ENCODE results near the gene ABCA13.
"Not testable (repeated sequence)": the region's sequence is repeated elsewhere in the genome, so short reads cannot be mapped to it uniquely, and the experiment has no call there.

ABCA13 gene

DNA sequence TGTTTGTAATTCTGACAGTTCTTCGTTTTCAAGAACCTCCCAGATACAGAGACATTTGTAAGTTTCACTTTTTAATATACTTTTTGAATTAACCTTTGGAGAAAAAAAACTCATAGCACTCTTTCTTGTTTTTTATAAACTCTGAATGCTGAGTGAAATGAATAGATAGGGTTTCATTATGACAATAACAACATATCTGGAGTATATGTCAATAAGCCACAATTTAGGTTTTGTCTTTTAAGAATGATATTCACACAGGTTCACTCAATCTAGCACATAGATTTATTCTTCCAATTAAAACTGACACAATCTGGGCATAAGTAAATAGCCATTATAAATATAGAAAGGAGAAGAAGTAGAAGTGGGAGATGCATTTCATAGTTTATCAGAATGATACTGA, 21.7 kb downstream of the ABCA13 start:
- H3K27me3 ChIP-seq (ENCODE audit: insufficient read depth, poor library complexity, severe bottlenecking): no peaks in the 10 kb centered on the region
- TF ChIP-seq, protein P1, sequence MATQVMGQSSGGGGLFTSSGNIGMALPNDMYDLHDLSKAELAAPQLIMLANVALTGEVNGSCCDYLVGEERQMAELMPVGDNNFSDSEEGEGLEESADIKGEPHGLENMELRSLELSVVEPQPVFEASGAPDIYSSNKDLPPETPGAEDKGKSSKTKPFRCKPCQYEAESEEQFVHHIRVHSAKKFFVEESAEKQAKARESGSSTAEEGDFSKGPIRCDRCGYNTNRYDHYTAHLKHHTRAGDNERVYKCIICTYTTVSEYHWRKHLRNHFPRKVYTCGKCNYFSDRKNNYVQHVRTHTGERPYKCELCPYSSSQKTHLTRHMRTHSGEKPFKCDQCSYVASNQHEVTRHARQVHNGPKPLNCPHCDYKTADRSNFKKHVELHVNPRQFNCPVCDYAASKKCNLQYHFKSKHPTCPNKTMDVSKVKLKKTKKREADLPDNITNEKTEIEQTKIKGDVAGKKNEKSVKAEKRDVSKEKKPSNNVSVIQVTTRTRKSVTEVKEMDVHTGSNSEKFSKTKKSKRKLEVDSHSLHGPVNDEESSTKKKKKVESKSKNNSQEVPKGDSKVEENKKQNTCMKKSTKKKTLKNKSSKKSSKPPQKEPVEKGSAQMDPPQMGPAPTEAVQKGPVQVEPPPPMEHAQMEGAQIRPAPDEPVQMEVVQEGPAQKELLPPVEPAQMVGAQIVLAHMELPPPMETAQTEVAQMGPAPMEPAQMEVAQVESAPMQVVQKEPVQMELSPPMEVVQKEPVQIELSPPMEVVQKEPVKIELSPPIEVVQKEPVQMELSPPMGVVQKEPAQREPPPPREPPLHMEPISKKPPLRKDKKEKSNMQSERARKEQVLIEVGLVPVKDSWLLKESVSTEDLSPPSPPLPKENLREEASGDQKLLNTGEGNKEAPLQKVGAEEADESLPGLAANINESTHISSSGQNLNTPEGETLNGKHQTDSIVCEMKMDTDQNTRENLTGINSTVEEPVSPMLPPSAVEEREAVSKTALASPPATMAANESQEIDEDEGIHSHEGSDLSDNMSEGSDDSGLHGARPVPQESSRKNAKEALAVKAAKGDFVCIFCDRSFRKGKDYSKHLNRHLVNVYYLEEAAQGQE (IDR thresholded peaks at IDR 0.05; ENCODE audit: insufficient replicate concordance, low read depth): no peak
- H3K27ac ChIP-seq (replicated peaks): no peak overlapping the region
- H3K4me3 ChIP-seq (replicated peaks; ENCODE audit: insufficient read depth, low read length): no peak overlapping the region
- DNase-seq (ENCODE audit: low read depth in 1 of 2, low spot score in 1 of 2): no peak

DNA sequence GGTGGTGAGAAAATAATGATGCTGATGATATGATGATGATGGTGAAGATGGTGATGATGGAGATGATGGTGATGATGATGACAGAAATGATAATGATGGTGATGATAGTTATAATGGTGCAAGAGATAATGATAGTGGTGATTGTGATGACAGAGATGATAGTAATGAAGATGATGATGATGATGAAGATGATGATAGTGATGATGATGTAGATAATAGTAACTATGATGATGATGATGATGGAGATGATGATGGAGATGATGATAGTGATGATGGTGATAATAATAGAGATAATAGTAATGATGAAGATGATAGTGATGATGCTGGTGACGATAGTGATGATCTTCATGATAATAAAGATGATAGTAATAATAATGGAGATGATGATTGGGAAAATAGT, 22.2 kb downstream of the ABCA13 start:
- DNase-seq (ENCODE audit: low read depth in 1 of 2, low spot score in 1 of 2): no peak
- Histone ChIP-seq H3K27ac (replicated peaks) (no peak overlapping the region), H3K4me3 (replicated peaks; ENCODE audit: insufficient read depth, low read length) (no peak overlapping the region), H3K27me3 (ENCODE audit: insufficient read depth, poor library complexity, severe bottlenecking) (no peaks in the 10 kb centered on the region)
- no peak for TF ChIP-seq POLR2AphosphoS5 (IDR thresholded peaks at IDR 0.05; ENCODE audit: low read depth)
- no peak for TF ChIP-seq GABPA (IDR thresholded peaks at IDR 0.05; ENCODE audit: low read depth)
- TF ChIP-seq, protein P1 (IDR thresholded peaks at IDR 0.05; ENCODE audit: insufficient replicate concordance, low read depth): no peak
- no peak for TF ChIP-seq CTCF (IDR thresholded peaks at IDR 0.05; ENCODE audit: insufficient read depth, low read length)
- no peak for TF ChIP-seq SPI1 (IDR thresholded peaks at IDR 0.05; ENCODE audit: borderline replicate concordance, low read depth)

DNA sequence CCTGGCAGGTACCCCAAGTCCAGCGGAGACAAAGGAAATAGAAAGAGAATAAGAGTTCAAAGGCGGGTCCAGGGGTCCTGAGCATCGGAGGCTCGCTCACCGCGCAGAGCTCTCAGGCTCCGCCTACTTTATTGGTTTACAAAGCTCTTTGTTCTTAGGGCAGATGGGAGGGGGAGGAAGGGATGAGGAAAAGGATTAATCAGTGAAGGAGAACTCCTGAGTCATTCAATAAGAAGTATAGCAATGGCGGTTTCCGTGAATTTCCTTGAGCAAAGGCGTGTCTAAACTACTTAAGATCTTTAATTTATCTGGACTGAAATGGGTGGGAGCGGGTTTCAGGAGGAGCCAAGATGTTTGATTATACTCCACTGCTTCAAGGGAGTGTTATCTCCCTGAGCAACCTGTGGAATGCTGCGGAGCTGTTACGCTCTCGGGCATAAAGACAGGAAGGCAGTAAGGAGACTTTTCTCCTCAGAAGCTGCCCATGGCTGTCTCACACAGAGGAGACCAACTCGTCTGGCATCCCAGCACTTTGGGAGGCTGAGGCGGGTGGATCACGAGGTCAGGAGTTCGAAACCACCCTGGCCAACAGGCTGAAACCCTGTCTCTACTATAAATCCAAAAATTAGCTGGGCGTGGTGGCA, 29.8 kb downstream of the ABCA13 start:
- H3K27ac ChIP-seq (replicated peaks); H3K4me3 ChIP-seq (replicated peaks; ENCODE audit: insufficient read depth, low read length); H3K27me3 ChIP-seq (ENCODE audit: insufficient read depth, poor library complexity, severe bottlenecking); DNase-seq (ENCODE audit: low read depth in 1 of 2, low spot score in 1 of 2): not testable (repeated sequence)

- H3K27ac ChIP-seq (replicated peaks); H3K27me3 ChIP-seq (ENCODE audit: insufficient read depth, poor library complexity, severe bottlenecking); H3K4me3 ChIP-seq (replicated peaks; ENCODE audit: insufficient read depth, low read length); DNase-seq (ENCODE audit: low read depth in 1 of 2, low spot score in 1 of 2): not testable (repeated sequence)
Measured at GRCh38 chr7:48202916-48203315, 31.7 kb downstream of the ABCA13 start.

DNA sequence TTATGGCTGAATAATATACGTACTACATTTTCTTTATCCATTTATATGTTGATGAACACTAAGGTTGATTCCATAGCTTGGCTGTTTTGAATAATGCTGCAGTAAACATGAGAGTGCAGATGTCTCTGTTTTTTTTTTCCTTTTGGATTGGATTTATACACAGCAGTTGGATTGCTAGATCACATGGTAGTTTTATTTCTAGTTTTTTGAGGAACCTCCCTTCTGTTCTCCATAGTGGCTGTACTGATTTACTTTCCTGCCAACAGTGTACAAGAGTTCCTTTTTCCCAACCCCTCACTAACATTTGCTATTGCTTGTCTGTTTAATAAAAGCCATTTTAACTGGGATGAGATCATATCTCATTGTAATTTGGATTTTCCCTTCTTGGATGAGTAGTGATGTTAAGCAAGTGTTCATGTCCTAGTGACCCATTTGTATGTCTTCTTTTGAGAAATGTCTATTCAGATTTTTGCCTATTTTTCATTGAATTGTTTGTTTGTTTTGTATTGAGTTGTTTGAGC, 36.0 kb downstream of the ABCA13 start:
- TF ChIP-seq CTCF (IDR thresholded peaks at IDR 0.05; ENCODE audit: insufficient read depth, low read length) (no peak), SPI1 (IDR thresholded peaks at IDR 0.05; ENCODE audit: borderline replicate concordance, low read depth) (no peak), GABPA (IDR thresholded peaks at IDR 0.05; ENCODE audit: low read depth) (no peak), POLR2AphosphoS5 (IDR thresholded peaks at IDR 0.05; ENCODE audit: low read depth) (no peak)
- TF ChIP-seq, protein P1 (IDR thresholded peaks at IDR 0.05; ENCODE audit: insufficient replicate concordance, low read depth): no peak
- no peak overlapping the region for H3K4me3 ChIP-seq (replicated peaks; ENCODE audit: insufficient read depth, low read length)
- H3K27me3 ChIP-seq (ENCODE audit: insufficient read depth, poor library complexity, severe bottlenecking): no peaks in the 10 kb centered on the region
- DNase-seq (ENCODE audit: low read depth in 1 of 2, low spot score in 1 of 2): no peak
- H3K27ac ChIP-seq (replicated peaks): no peak overlapping the region
